ENCODE data around the gene ARHGEF4.

GRCh38 chr2:131016826-131017741 is 180.4 kb downstream of the ARHGEF4 start:
- TF ChIP-seq POLR2AphosphoS5 (IDR thresholded peaks at IDR 0.05) (no peak), CTCF (IDR thresholded peaks at IDR 0.05 in 8 of 11, conservative IDR thresholded peaks at IDR 0.05 in 3 of 11) (no peak), POLR2A (IDR thresholded peaks at IDR 0.05) (no peak)

All from spleen (tissue), 7 donors.